Loucy (cell line): ENCODE data around the gene PLCB3.

Experiments used
- EZH2phosphoT487 ChIP-seq: fragments of 200-600 bp; IDR thresholded peaks from 2 replicates; pipeline ENCODE4 v1.6.1; 2018; ENCODE audit warnings: antibody characterized with exemption, mild to moderate bottlenecking, moderate library complexity, borderline replicate concordance
- TF ChIP-seq, protein P1 (sequence below): fragments of 200-600 bp; sonication (generic); conservative IDR thresholded peaks from 2 replicates; pipeline ENCODE4 v1.5.1; 2014; ENCODE audit warnings: mild to moderate bottlenecking, antibody characterized with exemption, low read length

DNA sequence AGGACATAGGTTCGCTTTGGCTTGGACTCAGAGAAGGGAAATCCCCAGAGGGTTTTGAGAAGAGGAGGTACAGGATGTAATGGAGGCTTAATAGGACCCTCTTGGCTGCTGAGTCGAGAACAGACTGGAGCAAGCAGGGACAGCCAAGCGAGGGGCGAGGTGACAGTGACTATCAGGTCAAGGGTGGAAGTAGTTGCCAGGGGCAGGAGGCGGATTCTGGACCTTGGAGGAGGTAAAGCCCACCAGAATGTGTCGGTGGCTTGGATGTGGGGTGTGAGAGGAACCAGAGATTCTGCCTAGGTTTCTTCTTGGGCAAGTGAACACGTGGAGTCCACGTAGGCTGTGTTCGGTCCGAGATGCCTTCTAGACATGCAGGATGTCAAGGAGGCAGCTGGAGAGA, 61.6 kb downstream of the PLCB3 start:
- TF ChIP-seq, protein P1, sequence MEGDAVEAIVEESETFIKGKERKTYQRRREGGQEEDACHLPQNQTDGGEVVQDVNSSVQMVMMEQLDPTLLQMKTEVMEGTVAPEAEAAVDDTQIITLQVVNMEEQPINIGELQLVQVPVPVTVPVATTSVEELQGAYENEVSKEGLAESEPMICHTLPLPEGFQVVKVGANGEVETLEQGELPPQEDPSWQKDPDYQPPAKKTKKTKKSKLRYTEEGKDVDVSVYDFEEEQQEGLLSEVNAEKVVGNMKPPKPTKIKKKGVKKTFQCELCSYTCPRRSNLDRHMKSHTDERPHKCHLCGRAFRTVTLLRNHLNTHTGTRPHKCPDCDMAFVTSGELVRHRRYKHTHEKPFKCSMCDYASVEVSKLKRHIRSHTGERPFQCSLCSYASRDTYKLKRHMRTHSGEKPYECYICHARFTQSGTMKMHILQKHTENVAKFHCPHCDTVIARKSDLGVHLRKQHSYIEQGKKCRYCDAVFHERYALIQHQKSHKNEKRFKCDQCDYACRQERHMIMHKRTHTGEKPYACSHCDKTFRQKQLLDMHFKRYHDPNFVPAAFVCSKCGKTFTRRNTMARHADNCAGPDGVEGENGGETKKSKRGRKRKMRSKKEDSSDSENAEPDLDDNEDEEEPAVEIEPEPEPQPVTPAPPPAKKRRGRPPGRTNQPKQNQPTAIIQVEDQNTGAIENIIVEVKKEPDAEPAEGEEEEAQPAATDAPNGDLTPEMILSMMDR, result no peak
- no peak for TF ChIP-seq EZH2phosphoT487
